HG03064 (cell line): ENCODE data around the gene PREP.
"Not testable (repeated sequence)": the region's sequence is repeated elsewhere in the genome, so short reads cannot be mapped to it uniquely, and the experiment has no call there.

ENCODE experiments used
- ATAC-seq: cut with Tn5 transposase; IDR thresholded peaks from one replicate; pipeline ENCODE4 v1.9.1; 2021; ENCODE audit warnings: low read depth; ENCODE audit not compliant: unreplicated experiment

Gene PREP

DNA sequence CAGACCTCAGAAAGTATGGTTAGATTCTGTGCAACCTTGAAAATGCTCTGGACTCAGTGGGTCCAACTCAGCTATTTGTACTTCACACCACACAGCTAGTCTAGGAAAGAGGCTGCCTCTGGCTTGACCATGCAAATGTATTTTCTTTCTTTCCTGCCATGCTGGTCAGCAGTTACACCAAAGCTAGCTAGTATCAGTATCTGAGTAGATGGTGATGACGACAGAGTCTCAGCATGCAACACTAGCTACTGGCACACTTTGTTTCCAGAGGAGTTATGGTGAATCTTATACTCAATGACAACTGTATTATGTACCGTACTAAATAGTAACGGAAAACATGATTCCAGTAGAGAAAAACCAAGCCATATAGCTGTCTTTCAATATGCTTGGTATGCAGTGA is 126.5 kb downstream of the PREP start:
- ATAC-seq, result no peak

DNA sequence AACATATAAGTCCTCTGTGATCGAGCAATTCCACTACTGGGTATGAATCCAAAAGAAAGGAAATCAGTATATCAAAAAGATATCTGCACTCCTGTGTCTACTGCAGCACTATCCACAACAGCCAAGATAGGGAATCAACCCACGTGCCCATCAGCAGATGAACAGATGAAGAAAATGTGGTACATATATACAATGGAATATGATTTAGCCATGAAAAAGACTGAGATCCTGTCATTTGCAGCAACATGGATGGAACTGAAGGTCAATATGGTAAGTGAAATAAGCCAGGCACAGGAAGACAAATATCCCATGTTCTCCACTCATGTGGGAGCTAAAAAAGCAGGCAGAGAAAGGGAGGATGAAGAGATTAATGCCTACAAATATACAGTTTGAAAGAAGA is 127.3 kb downstream of the PREP start:
- ATAC-seq, result no peak

DNA sequence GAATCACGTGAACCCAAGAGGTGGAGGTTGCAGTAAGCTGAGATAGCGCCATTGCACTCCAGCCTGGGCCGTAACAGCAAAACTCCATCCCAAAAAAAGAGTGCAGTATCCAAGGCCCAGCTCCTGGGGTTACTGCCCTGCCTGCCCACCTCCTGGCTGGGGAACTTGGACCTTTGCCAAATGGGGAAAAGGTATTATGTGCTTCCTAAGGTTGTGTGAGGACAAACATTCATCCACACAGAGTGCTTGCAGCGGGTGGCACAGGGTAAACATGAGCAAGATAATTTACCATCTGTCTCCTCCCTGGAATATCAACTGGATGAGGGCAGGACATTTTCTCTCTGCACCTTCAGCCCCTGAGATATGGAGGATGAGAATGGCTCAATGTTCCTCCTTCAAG is 128.2 kb downstream of the PREP start:
- no peak for ATAC-seq

DNA sequence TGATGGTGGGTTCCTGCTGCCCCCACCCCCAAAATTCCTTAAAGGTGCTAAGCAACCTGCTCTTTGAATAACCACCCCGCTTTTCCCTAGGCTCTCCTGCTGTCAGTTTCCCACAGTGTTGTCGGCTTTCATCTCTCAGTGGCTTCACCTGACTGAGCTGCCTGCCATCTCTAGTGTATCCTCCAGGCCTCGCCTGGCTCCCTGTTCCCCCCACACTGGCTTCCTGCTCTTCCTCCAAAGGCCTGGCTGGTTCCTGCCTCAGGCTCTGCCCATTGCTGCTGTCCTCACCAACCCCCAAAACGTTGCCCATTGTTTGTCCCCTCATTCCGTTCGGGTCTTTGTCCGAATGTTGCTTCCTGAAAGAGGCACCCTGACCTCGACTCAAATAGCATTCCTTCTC is 129.3 kb downstream of the PREP start:
- no peak for ATAC-seq

DNA sequence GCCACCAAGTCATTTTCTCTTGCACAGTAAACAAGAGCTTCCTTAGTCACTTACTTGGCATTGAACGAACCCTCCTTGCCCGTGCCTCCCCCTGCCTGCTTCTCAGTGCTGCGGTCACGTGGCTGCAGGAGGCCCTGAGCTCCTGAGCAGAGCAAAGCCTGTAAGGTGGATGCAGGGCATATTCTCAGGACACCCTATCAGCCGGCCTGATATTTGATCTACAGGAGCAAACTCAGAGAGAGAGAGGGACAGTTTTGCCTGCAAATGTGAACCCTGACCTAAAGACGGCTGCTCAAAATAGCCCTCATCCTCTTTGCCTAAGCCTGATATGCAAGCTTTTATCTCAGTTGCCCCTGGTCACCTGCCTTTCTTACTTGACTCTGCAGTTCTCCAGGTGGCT is 130.1 kb downstream of the PREP start:
- ATAC-seq, result no peak

DNA sequence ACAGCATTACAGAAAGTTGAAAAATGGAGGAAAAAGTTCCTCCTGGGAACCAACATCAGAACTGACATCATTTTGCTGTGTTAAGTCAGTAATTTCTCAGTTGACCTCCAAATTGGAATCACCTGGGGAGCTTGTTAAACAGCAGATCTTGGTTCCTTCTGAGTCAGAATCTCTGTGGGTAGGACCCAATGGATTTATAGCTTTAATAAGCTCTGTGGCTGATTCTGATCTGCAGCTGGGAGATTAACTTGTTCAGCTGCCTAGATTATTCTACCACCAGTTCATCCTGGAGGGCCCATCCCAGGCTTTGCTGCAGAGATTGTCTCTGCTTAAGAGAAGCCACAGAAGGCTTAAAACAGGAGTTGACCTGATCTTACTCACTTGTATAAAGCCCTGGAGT is 132.4 kb downstream of the PREP start:
- ATAC-seq, result no peak

DNA sequence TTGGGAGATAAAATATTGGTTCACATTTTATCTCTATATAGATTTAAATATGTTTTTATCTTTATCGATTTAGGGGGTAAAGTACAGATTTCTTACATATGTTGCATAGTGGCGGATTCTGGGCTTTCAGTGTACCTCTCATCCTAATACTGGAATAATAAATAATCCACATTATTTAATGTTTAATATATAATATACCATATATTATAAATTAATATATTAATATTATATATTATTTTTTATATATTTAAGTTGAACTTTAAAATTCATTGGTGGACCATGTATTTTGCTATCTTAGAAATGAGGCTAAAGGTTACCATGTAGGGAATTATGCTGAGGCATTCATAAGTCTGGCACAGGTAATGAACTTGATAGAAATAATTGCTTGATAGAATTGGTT is 133.5 kb downstream of the PREP start:
- no peak for ATAC-seq

DNA sequence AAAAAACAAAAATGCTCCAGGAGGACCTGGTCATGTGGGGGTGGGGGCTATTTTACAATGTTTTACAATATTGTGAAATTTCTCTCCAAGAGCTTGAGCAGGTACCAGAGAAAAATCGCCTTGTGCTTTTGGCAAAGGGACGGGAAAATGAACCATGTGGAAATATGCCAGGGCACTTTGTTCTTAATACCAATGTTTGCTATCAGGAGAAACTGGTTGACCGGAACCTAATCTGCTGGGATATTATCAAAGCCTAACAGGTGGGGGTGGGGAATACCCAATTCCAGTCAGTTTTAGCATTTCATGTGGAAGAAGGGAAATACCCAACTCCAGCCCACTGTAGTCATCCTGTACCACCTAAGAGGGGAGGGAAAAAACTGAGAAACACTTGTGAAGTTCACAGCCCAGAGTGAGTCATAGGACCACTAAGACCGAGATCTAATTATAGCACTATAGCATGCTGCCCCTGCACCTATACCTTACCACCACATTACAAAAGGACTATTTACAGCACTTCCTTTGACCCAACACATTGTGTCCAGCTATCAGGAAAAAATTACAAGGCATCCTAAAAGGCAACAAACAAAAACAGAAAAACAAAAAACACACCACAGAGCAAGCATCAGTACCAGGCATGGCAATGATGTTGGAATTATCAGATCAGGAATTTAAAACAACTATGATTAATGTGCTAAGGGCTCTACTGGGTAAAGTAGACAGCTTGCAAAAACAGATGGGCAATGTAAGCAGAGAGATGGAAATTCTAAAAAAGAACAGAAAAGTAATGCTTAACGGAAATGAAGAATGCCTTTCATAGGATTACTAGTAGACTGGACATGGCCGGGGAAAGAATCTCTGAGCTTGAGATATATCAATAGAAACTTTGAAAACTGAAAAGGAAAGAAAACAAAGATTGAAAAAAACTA is 138.9 kb downstream of the PREP start:
- no peak for ATAC-seq

DNA sequence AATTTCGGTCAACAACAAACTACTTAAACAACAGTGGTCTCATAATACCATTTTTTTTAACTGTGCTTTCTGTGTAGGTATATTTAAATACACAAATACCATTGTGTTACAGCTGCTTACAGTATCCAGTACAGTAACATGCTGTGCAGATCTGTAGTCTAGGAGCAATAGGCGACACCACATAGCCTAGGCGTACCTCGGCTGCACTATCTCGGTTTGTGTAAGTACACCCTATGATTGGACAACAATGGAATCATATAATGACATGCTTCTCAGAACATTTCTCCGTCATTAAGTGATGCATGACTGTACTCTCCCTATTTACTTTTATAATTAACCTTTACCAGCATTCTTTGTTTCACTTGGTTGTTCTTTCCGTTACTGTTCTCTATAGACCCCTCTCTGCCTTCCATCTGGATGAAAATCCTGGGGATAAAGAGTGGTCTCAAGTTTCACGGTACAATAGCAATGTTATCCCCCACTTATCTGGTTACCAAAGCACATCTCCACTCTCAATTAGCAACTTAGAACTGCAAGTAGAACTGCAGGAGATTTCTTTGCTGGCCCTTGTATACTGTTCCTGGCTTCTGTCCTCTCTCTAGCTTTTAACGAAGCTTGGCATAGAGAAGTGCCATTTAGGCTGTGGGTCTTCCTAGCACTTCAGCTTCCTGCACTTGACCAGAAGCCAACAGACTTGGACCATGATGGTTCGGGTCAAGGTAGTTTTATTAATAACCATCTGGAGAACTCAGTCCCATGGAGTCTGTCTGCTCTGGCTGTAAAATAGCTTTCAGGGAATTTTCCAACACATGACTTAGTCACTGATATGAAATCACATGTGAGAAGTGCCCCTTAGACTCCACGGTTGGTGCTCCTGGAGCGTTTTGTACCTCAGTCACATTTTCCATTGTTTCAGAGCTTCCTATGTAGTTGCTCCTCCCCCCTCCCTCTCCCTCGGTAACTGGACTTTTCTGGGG is 142.7 kb downstream of the PREP start:
- ATAC-seq, result no peak

DNA sequence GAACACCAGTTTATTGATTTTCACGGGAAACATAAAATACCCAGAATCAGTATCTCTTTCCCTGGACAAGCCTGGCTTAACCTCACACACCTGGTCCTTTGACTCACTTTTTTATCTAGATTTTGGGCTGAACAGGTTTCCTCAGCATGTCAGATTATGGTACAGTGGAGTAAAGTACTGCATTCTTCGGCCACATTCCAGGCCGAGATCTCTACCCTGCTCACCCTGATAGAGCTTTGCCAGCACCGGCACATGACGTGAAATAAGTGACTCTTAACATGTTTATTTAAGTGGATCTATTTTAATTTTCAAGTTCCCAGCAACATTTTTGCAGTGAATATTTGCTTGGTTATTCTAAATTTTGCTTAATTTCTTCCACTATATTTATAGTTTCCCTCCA is 144.1 kb downstream of the PREP start:
- ATAC-seq, result no peak

DNA sequence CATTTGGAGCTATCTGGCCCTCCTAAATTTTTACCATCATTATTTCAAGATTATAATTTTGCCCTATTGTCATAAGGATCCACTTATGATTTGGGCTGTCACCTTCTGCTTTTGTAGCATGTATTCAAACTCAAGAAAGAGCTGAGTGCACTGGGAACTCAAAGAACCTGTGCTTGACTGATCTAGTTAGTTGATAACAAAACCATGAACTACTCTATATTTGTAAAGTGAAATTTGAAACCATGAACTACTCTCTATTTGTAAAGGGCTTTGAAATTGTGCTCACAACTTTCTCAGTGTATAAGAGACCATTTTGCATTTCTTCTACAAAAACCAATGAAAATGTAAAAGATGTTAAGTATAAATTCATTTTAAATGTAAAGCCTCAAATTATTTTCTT is 145.5 kb downstream of the PREP start:
- ATAC-seq, result no peak

DNA sequence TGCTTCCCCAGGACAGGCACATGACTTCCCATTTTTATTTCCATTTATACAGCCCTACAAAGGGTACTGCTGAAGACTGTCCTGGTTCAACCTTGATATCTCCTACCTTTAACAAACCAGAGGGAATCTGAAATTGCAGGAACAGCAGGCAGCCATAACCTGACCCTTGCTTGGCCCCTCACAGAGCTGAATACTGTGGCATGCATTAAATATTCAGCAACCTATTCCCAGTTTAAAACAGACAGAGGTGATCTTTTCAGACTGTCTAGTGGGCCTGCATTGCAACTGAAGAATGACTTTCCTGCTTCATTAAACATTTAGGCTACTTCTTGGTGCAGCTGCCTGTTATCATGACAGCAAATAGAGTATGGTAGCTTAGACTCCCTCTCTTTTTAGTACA is 146.3 kb downstream of the PREP start:
- no peak for ATAC-seq

DNA sequence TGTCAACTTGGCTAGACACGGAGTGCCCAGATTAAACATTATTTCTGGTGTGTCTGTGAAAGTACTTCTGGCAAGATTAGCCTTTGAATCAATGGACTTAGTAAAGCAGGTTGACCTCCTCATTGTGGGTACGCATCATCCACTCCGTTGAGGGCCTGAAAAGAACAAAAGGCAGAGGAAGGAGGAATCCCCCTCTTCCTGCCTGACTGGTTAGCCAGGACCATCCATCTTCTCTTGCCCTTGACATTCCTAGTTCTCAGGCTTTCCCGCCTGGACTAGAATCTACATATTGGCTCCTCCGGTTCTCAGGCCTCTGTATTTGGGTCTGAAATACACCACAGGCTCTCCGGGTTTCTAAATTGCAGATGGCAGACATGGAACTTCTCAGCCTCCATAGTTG is 149.1 kb downstream of the PREP start:
- ATAC-seq, result no peak

DNA sequence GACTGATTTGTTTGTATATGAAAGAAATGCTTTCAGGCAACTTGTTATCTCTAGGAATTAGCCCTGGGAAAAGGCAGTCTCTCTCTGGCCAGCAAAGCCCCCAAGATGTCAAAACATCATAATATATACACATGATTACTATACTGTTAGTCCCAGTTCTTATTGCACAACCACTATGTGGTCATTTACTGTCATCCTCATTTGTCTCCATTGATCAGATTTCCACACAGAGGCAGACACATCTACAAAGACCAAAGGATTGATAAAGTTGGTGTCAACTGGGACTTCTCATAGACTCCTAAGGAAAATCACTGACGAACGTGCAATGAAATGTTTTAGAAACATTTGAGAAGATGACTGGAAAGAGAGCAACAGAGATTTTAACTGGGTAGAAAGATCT is 151.2 kb downstream of the PREP start:
- ATAC-seq, result no peak

DNA sequence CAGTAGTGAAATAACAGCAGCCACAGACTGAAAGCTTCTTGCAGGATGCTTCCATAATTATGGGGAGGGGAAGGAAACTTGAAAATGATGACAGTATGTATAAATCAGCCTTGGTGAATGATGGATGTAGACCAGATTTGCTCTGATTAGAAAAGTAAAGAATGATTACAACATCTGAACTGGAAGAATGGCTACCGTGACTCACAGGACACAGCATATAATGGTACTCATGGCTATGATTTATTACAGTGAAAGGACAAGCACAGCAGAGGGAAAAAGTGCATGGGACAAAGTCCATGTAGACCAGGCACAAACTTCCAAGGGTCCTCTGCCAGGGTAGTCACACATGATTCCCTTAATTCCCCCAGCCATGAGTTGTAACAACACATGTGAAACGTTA is 152.3 kb downstream of the PREP start:
- no peak for ATAC-seq

DNA sequence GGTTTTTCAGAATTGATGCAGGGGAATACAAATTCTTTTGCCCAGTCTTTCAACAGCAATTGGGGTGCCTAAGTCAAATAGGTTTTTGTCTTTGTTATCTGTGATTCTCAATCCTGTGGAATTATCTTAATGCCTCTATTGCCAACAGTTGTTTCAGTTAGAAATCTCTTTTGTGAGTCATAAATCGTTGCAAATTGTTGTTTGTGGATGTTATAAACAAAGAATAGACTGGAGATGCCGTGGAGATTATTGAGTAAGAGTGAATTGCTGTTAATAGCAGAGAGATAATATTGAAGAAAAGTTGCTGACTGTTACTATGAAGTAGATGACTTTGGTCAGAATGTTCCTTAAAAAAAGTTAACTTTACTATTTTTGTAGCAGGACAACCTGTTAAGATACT is 159.4 kb downstream of the PREP start:
- ATAC-seq, result no peak

DNA sequence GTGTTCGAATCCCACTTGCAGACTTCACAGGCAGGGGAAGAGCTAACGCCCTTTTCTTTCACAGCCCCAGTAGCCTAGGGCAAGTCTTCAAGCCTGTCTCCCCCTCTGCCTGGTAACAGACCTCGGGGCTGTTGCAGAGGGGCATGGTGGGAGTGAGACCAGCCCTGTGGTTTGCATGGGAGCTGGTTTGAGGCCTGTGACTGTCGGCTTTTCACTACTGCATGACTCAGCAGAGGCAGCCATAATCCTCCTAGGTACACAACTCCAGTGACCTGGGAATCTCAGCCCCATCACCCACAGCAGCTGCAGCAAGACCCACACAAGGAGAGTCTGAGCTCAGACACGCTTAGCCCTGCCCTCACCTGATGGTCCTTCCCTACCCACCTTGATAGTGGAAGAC is 167.7 kb downstream of the PREP start:
- no peak for ATAC-seq

DNA sequence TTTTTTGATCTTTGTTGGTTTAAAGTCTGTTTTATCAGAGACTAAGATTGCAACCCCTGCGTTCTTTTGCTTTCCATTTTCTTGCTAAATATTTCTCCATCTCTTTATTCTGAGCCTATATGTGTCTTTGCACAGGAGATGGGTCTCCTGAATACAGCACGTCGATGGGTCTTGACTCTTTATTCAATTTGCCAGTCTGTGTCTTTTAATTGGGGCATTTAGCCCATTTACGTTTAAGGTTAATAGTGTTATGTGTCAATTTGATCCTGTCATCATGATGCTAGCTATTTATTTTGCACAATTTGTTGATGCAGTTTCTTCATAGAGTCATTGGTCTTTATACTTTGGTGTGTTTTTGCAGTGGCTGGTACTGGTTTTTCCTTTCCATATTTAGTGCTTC is 171.1 kb downstream of the PREP start:
- not testable (repeated sequence) for ATAC-seq
